COLO668 (cell line): ENCODE measurements around the gene CDC25C.
A peak's percentile ranks its signal among the peaks of the same experiment; 100 is the strongest.
"Not testable (repeated sequence)": the region's sequence is repeated elsewhere in the genome, so short reads cannot be mapped to it uniquely, and the experiment has no call there.

Source experiments
- DNase-seq: peaks from one replicate; lab custom pipeline; 2025; ENCODE audit not compliant: unreplicated experiment; lab: John Stamatoyannopoulos, UW

The CDC25C gene

DNA sequence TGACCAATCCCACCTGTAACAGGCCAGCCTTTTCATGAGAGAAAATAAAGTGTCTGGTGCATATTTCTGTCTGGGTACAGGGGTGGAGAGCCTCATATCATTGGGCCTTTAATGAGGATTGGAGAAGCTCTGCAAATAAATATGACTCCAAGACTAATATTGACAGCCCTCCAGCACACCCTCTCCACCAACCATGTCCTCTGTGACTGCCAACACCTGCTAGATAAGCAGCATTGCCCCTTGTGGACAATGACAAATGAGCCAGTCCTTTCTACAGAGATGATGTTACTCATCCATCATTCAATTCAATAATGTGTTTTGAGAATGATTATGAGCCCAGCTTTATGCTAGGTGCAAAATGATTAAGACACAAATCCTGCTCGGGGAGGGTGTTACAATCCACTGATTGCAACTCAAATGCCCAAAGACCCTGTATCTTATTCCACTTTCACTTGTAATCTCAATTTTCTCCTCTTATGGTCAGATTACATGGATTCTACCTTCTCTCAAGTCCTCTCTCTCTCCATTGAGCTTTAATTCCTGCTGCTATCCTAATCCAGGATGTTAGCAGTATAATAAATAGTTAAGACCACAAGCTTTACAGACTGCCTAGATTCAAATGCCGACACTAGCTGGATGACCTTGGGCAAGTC, 55.1 kb downstream of the CDC25C start:
- peak; percentile 67 for DNase-seq

DNA sequence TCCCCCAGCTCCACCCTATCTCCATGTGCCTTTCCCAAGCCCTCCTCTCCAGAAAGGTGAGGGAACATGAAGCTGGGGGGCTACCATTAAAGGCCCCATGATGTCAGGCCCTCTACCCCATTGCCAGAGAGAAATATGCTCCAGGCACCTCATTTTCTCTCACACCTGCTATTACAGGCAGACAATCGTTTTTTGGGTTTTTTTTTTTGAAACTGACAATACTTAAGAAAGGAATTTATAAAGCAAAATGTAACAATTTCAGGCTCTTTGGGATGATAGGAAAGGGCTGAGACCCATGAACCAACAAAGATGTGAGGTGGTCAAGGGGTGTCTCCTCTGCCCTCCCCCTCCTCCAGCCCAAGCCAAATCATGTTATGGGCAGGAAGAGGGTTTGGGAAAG, 55.7 kb downstream of the CDC25C start:
- no peak for DNase-seq

- peak; percentile 32 for DNase-seq
These were observed 56.2 kb downstream of the CDC25C start for GRCh38 chr5:138275379-138275782.

- no peak for DNase-seq
These were observed 57.3 kb downstream of the CDC25C start, which contains the start of gene GFRA3 for GRCh38 chr5:138274189-138274853. Gene GFRA3, minus strand, starts transcription at chr5:138274621. Its CDS starts 197 bp downstream, at chr5:138274424.

DNA sequence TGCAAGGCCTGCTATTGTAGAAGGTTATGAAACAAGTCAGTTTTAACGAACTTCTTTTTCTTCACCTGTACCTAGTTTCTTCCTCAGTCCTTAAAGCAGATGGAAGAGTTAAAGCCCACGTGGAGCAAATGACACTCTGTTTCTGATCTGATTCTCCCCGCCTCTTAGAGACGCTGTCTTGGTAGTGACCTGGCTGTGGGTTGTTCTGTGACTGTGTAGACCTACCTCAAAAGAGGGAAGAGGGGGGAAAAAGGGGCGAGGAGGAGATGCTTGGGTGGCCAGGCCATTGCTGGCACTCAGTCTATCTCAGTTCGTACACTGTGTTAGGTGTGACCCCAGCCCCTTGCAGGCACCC, 57.8 kb downstream of the CDC25C start:
- no peak for DNase-seq

DNA sequence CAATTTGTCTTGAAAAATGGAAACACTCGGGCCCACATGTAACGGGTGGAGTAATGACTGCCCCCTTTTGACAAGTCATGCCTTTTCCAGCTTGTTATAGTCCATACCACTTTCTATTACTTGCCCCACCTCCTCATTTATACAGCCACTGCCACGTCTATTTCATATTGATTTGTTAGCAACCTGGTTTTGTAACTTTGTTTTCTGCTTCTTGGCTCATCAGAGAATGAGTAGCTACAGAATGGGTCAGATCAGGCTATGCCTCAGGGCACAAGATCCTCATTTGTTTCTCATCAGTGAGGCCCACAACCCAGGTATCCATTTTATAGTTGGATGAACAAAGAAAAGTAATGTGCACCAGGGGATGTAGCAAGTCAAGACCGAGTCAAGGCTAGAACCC, 58.9 kb downstream of the CDC25C start:
- no peak for DNase-seq

DNA sequence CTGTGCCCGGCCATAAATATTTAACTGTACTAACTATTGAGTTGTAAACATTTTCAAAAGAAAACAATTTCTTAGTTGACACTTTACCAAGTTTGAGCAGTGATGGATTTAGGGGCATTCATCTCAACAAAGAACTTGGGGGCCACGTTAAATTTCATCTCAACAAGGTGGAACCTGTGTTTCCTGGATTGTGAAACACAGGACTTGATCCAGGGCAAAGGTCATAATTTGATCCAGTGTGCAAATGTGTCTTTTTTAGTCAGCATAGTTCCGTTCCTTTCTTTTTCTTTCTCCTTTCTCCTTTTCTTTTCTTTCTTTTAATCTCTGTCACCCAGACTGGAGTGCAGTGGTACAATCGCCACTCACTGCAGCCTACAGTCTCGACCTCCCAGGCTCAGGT, 60.3 kb downstream of the CDC25C start:
- no peak for DNase-seq

DNA sequence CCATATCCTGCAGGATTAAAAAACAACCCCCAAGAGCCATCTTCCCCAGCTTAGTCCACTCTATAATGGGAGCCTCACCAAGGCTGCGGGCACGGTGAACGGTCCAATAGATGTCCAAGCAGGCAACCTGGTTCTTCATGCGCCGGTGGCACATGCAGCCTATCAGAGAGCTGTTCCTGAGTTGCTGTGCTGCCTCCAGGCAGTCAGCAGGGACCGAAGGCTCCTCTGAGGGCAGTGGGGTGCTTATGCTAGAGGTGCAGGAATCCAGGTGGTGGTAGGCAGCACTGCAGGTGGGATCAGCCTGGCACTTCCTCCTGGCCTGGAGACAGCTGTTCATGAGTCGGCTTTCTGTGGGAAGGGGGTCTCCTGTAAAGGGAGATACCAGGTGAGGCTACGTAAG, 67.4 kb downstream of the CDC25C start:
- DNase-seq, result no peak

GRCh38 chr5:138263581-138263980, 68.0 kb downstream of the CDC25C start:
- no peak for DNase-seq

DNA sequence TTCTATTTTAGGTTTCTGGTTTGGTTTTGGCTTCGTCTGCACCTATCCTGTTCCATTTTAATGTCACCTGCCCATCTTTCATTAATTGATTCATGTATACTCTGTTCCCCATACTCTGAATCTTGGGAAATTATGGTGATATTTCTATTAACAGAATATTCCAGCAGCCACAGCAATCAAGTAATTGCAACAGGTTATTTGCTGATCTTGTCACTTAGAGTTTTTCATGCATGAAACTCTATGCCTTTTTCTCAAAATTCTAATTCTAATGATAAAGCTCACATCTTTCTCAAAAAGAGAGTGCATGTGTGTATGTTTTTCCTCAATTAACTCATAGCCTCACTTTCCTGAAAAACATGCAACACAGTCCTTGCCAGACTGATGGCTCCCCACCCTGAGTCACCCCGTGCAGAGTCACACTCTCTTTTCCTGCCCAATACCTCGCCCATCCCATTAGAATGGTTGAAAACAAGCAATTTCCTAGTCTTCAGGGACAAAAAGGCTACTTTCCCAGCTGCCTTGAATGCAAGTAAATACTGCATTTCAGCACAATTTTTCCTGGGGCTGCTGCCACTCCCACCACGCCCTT, 72.8 kb downstream of the CDC25C start:
- DNase-seq, result no peak

DNA sequence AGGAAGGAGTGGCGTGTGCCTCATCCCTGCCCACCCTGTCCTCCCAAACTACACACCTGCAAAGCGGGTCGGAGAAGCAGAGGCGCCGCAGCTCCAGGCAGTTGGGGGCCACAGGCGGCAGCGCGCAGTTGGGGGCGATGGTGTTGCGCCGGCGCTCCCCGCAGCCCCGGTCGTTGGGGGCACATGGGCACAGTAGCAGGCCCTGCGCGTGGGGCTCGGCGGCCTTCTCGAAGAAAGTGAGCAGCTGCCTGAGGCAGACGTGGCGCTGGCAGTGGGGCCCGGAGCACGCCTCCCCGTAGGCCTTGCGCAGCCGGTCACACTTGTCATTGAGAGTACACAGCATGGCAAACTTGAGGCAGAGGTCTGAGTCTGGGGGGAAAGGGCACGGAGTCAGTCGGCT, 74.0 kb downstream of the CDC25C start:
- DNase-seq, result no peak

GRCh38 chr5:138252944-138253343, 78.7 kb downstream of the CDC25C start:
- no peak for DNase-seq

GRCh38 chr5:138247800-138248199, 83.8 kb downstream of the CDC25C start:
- DNase-seq, result not testable (repeated sequence)

DNA sequence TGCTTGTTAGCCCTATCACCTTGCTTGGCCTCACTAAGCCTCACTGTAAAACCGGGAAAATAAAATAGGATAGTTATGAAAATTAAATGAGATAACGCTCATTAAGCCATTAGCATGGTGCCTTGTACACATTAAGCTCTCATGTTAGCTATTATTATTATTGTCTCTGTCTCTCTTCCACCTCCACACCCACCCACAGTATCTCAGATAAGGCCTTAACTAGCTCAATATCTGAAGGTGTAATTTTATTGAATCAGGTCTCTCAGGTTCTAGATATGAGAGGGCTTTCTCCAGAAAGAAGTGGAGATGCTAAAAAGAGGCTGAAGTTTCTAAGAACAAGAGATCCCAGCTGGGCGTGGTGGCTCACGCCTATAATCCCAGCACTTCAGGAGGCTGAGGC, 84.8 kb downstream of the CDC25C start:
- no peak for DNase-seq

DNA sequence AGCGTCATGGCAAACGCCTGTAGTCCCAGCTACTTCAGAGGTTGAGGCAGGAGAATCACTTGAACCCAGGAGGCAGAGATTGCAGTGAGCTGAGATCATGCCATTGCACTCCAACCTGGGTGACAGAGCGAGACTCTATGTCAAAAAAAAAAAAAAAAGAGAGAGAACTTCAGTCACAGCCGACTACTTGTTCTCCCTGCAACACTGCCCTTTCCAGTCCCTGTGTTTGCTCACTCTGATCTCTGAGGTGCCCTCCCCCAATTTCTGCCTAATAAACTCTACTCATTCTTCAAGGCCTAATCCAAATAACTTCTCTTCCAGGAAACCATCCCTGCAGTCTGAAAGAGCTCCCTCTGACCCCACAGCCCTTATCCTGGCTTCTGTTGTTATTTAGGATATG, 85.3 kb downstream of the CDC25C start:
- DNase-seq, result no peak

GRCh38 chr5:138245717-138246116, 85.9 kb downstream of the CDC25C start:
- no peak for DNase-seq

GRCh38 chr5:138243794-138244193, 87.8 kb downstream of the CDC25C start:
- DNase-seq, result no peak

GRCh38 chr5:138241688-138242571, 89.7 kb downstream of the CDC25C start:
- DNase-seq, result peak; percentile 33

DNA sequence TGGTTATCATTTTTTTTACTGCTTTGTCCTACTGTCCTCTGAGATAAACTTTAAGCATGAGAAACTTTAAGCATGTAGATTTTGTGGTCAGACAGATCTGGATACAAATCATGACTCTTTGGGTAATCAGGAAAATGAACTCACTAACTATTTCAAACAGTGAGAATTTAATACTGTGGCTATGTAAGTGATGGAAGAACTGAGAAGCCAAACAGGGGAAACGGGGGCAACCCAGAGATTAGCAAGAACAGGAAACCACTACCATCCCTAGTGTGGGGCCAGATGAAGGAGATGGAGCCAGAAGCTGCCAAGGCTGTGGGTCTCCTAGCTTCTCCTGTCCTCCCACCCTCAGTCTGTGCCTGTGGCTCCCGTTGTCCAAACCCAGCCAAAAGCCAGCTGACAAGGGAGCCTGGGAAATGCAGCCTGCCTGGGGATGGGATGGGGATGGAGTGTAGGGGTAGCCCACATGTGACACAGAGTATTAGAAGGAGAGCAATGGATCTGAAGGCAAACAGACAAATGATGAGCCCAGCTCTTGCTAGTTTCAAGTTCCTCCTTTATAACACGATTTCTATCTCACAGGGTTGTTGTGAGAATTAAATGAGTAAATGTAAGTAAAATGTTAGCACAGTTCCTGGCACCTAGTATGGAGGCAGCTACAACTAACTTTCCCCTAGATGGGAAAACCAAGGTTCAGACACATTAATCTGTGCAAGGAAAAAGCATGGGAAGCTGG, 90.8 kb downstream of the CDC25C start:
- no peak for DNase-seq

- DNase-seq, result no peak
These were observed 93.6 kb downstream of the CDC25C start for GRCh38 chr5:138238034-138238433.
